Uterus (tissue), 4 donors: ENCODE data around the gene SECTM1. TPM values are rescaled to one million over a fixed set of nuclear protein-coding genes. Genes with fewer than 3 reads are reported as not detected.

Experiments used
- DNase-seq, 2 donors: peaks; one replicate each; pipeline ENCODE4 v3.0.0-alpha.2; 2019 to 2020
- H3K27ac ChIP-seq, 2 donors: fragments of 200-600 bp; sonication (generic); 1 replicate in 1 of 2; 2 replicates in 1 of 2; pipeline ENCODE4 v1.5.1; 2016 to 2018
- H3K27me3 ChIP-seq, 2 donors: fragments of 200-600 bp; sonication (generic); one replicate each; pipeline ENCODE4 v1.5.1; 2018 to 2019; ENCODE audit warnings: control low read depth in 1 of 2
- H3K36me3 ChIP-seq, 2 donors: fragments of 200-600 bp; sonication (generic); one replicate each; pipeline ENCODE4 v1.5.1; 2019; ENCODE audit warnings: control low read depth in 1 of 2
- H3K4me1 ChIP-seq, 2 donors: fragments of 200-600 bp; sonication (generic); one replicate each; pipeline ENCODE4 v1.5.1; 2018 to 2019; ENCODE audit warnings: control low read depth in 1 of 2
- H3K4me3 ChIP-seq, 2 donors: fragments of 200-600 bp; sonication (generic); 1 replicate in 1 of 2; 2 replicates in 1 of 2; pipeline ENCODE4 v1.5.1; 2018 to 2019; ENCODE audit warnings: mild to moderate bottlenecking in 1 of 2
- H3K9me3 ChIP-seq, 2 donors: fragments of 200-600 bp; sonication (generic); one replicate each; pipeline ENCODE4 v1.5.1; 2019; ENCODE audit warnings: control low read depth in 1 of 2
- POLR2A ChIP-seq, 2 donors: fragments of 450-650 bp; IDR thresholded peaks; one replicate each; pipeline ENCODE4 v1.6.1; 2016; ENCODE audit warnings: antibody characterized with exemption in 2 of 2, mild to moderate bottlenecking in 1 of 2, moderate library complexity in 1 of 2
- intact Hi-C: fragments of 100-400 bp; cut with DNase I; formaldehyde crosslinking; loops from one replicate; pipeline ENCODE4 v1.15.1; 2023; ENCODE audit warnings: low total_unique reads
- total RNA-seq, 4 donors: library from RNA; depleted of rRNA in 3 of 4; stranded (reverse); fragments of >200 nt in 3 of 4; gene quantifications; one replicate each; pipeline versions ENCODE4 v1.1.0 to v1.2.4, GENCODE V29; 2014 to 2023
- TF ChIP-seq, protein P1 (sequence below), 4 experiments: fragments of 200-600 bp in 2 of 4; fragments of 450-650 bp in 2 of 4; sonication (generic) in 2 of 4; IDR thresholded peaks; one replicate each; pipeline ENCODE4 v1.5.1; 2016 to 2019; ENCODE audit warnings: antibody characterized with exemption in 4 of 4, mild to moderate bottlenecking in 2 of 4, moderate library complexity in 1 of 4
- donor health status: DM: yes; HTN: yes; CAD: no.

SECTM1 gene
- total RNA-seq, 4 donors from 2014 or later: 3.5 to 29.4 (median 9.0) TPM

DNA sequence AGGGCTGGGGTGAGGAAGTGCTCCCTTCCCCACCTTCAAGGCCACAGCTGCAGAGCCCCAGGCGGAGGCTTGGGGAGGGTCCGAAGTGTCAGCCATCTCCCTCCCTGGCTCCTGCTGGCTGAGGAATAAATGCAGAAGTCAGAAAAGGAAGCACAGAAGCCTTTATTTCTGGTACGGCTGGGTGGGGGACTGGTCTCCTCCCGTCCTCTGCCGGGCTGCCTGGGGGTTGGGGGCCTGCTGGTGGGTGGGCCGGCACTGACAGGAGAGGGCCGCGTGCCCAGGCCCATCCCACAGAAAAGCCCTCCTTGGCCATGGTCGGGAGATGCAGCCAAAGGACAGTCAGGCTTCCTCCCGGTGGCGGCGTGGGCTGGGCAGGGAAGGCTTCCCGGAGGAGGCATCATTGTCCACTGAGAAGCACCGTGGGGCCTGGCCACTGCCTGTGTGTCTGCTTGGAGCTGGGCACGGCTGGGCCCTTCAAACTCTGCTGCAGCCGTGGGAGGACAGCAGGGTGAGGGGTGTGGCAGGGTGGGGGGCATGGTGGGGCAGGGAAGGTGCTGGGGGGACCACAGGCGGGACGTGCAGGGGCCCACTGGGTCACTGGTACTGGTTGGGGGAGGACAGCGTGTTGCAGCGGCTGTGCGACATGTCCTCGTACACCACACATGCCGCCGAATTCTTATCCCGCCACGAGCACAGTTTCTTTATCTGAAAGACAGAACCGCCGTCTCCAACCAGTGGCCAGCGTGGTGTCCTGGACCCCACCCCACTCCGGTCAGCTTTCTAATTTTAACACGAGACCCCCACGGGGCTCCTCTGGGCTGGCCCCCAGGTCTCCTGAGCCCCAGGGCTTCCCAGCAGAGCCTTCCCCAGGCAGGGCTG is 18.6 kb downstream of the SECTM1 start:
- Histone ChIP-seq H3K27me3 (peaks cover 6 to 26% of the 10 kb centered on the region in 2 donors), H3K4me1 (no peaks in the 10 kb centered on the region), H3K4me3 (no peak overlapping the region), H3K36me3 (no peaks in the 10 kb centered on the region), H3K27ac (no peak overlapping the region), H3K9me3 (no peaks in the 10 kb centered on the region)
- intact Hi-C loops: no loop called here
- no peak for TF ChIP-seq POLR2A (IDR thresholded peaks at IDR 0.05)
- TF ChIP-seq, protein P1, sequence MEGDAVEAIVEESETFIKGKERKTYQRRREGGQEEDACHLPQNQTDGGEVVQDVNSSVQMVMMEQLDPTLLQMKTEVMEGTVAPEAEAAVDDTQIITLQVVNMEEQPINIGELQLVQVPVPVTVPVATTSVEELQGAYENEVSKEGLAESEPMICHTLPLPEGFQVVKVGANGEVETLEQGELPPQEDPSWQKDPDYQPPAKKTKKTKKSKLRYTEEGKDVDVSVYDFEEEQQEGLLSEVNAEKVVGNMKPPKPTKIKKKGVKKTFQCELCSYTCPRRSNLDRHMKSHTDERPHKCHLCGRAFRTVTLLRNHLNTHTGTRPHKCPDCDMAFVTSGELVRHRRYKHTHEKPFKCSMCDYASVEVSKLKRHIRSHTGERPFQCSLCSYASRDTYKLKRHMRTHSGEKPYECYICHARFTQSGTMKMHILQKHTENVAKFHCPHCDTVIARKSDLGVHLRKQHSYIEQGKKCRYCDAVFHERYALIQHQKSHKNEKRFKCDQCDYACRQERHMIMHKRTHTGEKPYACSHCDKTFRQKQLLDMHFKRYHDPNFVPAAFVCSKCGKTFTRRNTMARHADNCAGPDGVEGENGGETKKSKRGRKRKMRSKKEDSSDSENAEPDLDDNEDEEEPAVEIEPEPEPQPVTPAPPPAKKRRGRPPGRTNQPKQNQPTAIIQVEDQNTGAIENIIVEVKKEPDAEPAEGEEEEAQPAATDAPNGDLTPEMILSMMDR (IDR thresholded peaks at IDR 0.05): no peak
- DNase-seq: no peak

DNA sequence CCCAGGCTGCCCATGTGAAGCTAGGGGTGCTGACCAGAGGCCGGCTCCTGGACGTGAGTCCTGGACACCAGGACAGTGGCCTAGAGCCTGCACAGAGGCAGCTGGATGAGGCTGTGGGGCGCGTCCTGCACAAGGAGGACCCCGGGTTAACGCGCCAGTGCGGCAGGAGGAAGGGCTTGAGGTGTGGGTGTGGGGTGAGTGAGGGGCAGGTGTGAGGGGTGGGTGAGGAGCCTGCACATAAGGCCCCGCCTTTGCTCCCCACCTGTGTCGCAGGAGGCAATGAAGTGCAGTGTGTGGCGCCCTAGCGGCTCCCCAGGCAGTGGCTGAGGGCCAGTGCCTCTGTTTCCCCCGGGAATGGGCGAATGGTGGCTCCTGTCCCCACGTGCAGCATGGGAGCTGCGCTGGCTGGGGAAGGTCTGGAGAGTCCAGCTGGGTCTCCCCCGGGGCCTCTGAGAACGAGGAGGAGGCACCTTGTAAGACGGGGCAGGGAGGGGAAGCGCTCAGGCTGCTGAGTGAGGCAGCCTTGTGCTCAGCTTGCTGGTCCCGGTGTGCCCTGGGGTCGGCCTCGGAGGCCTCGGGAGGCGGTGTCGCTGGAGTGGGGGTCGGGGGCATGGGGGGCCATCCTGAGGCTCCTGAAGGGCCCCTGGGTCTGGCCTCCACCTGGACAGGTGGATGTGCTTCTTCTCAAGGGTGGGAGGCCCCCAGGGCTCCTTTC is 19.4 kb downstream of the SECTM1 start:
- Histone ChIP-seq H3K9me3 (no peaks in the 10 kb centered on the region), H3K36me3 (no peaks in the 10 kb centered on the region), H3K27me3 (peaks cover 6 to 26% of the 10 kb centered on the region in 2 donors), H3K4me1 (no peaks in the 10 kb centered on the region), H3K4me3 (no peak overlapping the region), H3K27ac (no peak overlapping the region)
- TF ChIP-seq, protein P1 (IDR thresholded peaks at IDR 0.05): no peak
- TF ChIP-seq POLR2A (IDR thresholded peaks at IDR 0.05): no peak
- DNase-seq: no peak
- intact Hi-C loops: no loop called here

DNA sequence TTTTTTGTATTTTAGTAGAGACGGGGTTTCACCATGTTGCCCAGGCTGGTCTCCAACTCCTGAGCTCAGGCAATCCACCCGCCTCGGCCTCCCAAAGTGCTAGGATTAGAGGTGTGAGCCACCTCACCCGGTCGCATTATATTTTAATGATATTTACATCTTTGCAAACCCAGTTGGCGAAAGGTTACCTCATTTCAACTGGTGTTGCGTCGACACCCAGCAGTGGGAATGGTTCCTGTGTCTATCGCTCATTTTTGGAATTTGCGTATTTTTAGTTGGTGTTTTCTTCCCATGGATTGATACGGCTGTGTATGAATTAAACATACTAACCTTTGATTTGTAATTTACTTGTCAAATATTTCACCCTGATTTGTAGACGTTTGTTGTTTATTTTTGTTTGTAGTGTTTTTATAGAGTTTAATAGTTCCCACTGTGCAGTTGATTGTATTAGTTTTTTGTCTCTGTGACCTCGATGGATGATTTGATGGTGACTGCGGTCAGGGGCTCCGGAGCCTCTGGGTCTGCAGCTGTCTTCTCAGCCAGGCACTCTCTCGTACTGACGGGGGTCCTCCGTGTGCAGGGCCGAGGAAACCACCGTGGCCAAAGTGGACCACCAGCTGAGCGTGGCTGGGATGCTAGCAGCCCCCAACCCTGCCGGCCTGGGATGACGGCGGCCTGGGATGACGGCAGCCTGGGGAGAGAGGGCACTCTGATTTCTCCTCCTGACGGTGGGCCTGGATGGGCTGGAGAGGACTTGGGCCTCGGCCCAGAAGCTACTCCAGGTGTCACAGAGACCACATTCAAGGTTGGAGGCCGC is 20.2 kb downstream of the SECTM1 start:
- H3K36me3 ChIP-seq: no peaks in the 10 kb centered on the region
- peaks cover 6 to 26% of the 10 kb centered on the region in 2 donors for H3K27me3 ChIP-seq
- no peak overlapping the region for H3K4me3 ChIP-seq
- TF ChIP-seq, protein P1 (IDR thresholded peaks at IDR 0.05): no peak
- no peak for TF ChIP-seq POLR2A (IDR thresholded peaks at IDR 0.05)
- no peak overlapping the region for H3K27ac ChIP-seq
- no peak for DNase-seq
- intact Hi-C loops: no loop called here
- no peaks in the 10 kb centered on the region for H3K9me3 ChIP-seq
- no peaks in the 10 kb centered on the region for H3K4me1 ChIP-seq

DNA sequence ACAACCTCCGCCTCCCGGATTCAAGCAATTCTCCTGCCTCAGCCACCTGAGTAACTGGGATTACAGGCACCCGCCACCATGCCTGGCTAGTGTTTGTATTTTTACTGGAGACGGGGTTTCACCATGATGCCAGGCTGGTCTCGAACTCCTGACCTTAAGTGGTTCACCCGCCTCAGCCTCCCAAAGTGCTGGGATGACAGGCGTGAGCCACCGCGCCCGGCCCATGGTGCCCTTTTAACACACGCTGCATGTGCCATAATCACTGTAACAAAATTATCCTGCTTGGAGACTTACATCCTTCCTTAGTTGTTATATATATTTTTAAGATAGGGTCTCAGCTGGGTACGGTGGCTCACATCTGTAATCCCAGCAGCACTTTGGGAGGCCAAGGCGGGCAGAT is 21.6 kb downstream of the SECTM1 start:
- peaks cover 6 to 26% of the 10 kb centered on the region in 2 donors for H3K27me3 ChIP-seq
- no peaks in the 10 kb centered on the region for H3K4me1 ChIP-seq
- H3K36me3 ChIP-seq: no peaks in the 10 kb centered on the region
- H3K9me3 ChIP-seq: no peaks in the 10 kb centered on the region
- no peak for DNase-seq
- intact Hi-C loops: no loop called here
- no peak overlapping the region for H3K4me3 ChIP-seq
- no peak overlapping the region for H3K27ac ChIP-seq
- TF ChIP-seq POLR2A (IDR thresholded peaks at IDR 0.05): no peak
- TF ChIP-seq, protein P1 (IDR thresholded peaks at IDR 0.05): no peak
